ENCODE results near the gene RAET1L. TPM values are rescaled to one million over a fixed set of nuclear protein-coding genes. Genes with fewer than 3 reads are reported as not detected.
"Not testable (repeated sequence)": the region's sequence is repeated elsewhere in the genome, so short reads cannot be mapped to it uniquely, and the experiment has no call there.

The RAET1L gene
- polyA plus RNA-seq (ENCODE audit: insufficient read length in 3 of 3): not detected

- DNase-seq (ENCODE audit: low read depth in 3 of 3, low spot score in 2 of 3): no peak
Observed at GRCh38 chr6:150025201-150025917, at the start of gene RAET1L. Gene RAET1L, minus strand, starts transcription at chr6:150025532. Its CDS starts 61 bp downstream, at chr6:150025471.

DNA sequence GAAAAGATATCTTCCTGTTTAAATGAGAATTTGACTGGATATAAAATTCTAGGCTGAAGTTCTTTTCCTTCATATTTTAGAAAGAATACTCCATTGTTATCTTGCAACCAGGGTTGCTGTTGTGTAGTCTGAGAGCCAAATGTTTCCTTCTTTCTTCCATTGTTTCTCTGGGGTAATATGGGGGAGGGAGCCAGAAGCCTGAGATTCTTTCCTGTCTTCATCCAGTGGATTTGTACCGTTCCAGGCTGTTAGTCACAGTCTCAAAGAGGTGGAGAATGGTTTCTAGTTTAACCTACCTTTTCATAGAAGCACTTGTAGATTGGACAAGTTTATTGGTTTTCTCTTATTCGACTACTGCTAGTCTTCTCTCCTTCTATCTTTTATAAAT is 49.7 kb upstream of the RAET1L start:
- DNase-seq (ENCODE audit: low read depth in 3 of 3, low spot score in 2 of 3): no peak

- not testable (repeated sequence) for DNase-seq (ENCODE audit: low read depth in 3 of 3, low spot score in 2 of 3)
Observed at GRCh38 chr6:150074396-150075033, 49.2 kb upstream of the RAET1L start.

- DNase-seq (ENCODE audit: low read depth in 3 of 3, low spot score in 2 of 3): no peak
Observed at GRCh38 chr6:150072201-150072600, 46.9 kb upstream of the RAET1L start.

- no peak for DNase-seq (ENCODE audit: low read depth in 3 of 3, low spot score in 2 of 3)
Observed at GRCh38 chr6:150070236-150070818, 45.0 kb upstream of the RAET1L start.

DNA sequence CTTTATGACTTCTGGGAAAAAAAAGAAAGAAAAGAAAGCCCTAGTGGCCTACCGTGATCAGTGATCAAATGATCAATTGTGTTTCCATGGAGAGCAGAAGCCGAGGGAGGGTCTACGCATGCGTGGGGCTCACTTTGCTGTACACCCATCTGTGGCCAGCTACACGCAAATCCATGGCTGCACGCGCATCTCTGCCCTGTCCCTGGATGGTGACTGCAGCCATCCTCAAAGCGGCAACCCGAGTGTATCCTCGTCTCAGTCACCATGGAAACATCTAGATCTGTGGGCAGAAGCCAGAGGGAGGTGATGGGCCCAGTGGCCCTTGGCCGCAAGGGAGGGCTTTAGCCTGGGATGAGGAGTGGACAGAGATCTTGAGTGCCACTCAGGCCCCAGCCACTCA is 44.4 kb upstream of the RAET1L start:
- DNase-seq (ENCODE audit: low read depth in 3 of 3, low spot score in 2 of 3): no peak

DNA sequence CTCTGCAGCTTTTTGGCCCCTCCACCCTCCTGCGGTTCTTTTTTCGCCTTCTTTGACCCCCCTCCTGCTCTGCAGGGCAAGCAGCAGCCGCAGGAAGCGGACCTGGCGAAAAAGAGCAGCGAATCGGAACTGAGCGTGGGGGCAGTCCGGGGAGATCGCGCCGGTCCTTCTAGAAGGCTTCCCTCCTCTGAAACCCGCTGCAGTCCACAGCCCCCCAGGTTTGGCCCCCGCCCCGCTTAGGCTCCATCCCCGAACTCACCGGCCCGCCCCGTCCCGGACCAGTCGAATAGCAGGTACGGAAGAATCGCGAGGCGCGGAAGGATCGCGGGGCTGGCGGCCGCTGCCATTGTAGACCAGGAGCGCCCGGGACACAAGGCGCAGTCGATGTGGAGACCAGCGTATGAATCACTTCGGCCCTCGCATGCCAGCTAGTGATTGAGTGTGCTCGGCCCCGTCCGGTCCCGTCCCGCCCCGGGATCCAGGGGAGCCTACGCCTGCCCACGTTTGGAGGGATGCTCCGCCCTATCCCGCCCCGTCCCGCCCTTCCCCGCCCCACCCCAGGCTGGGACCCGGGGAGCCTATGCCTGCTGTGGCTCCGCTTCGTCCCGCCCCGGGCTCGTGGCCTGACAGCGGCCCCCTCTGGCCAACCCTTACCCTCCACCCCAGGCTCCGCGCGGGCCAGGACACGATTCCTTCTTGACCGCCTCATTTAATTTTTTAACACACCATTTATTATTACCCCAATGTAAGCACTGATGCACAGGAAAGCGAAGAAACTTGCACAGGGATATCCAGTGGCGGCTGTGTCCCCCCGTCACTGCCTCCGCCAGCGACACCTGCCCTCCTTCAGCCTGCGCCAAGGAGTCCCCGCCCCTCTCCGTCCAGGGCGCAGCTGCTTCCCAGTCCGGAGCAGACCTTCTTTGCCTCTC is 43.7 kb upstream of the RAET1L start, which contains the start of gene ULBP3:
Gene ULBP3, minus strand, starts transcription at position 402 of the 929 bp plus-strand sequence. Its CDS starts 55 bp downstream, at position 347.
- peak; percentile 67 to 77 (median 70) for DNase-seq (ENCODE audit: low read depth in 3 of 3, low spot score in 2 of 3)

DNA sequence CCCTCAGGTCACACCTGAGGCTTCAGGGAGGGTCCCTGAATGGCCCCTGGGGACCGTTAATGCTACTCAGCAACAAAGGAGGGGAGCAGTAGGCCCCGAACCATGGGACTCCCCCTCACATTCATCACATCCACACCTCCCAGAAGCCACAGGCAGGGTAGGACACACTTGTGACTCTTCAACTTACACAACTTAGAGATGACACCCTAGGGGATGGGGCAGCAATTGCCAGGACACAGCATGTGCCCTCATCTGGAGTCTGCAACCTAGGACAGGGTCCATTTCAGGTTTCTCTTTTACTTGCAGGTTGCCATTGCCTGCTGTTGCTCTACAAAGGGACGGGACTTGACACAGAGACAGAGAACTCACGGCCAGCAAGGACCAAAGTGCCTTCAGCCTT is 42.8 kb upstream of the RAET1L start:
- DNase-seq (ENCODE audit: low read depth in 3 of 3, low spot score in 2 of 3): no peak

DNA sequence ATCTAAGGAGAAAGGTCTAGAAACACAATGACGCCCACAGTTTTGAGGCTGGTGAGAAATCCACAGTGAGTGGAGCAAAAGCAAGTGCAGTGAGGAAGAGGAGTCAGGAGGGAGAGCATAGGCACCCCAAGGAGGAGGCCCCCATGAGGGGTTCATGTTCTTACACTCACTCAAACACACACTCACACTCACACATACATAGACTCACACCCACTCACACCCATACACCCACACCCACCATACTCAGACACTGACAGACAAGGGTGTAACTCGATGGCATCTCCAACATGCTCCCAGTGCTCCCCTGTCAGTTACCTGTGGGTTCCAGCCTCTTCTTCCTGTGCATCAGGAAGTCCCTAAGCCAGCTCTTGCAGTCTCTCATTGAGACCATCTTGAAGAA is 39.8 kb upstream of the RAET1L start:
- no peak for DNase-seq (ENCODE audit: low read depth in 3 of 3, low spot score in 2 of 3)

- DNase-seq (ENCODE audit: low read depth in 3 of 3, low spot score in 2 of 3): no peak
Observed at GRCh38 chr6:150063640-150064039, 38.3 kb upstream of the RAET1L start.

DNA sequence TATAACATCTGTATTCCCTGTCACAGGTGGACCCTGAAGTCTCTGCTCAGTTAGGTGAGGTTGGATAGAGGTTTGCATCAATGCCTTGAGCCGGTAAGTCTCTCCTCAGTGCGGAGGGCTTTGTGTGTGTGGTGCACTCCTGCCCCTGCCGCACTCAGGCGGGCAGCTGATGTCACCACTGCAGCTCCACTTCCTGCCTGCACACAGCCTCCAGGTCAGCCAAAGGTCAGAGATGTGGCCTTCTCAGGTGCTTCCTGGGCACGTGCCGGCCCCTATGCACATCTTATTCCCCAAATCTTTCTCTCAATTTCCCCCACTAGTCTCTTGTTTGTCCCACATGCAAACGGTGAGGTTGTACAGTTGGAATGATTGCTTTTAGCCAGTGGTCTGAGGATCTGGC is 34.6 kb upstream of the RAET1L start:
- not testable (repeated sequence) for DNase-seq (ENCODE audit: low read depth in 3 of 3, low spot score in 2 of 3)

GRCh38 chr6:150058986-150059385 is 33.7 kb upstream of the RAET1L start:
- no peak for DNase-seq (ENCODE audit: low read depth in 3 of 3, low spot score in 2 of 3)

DNA sequence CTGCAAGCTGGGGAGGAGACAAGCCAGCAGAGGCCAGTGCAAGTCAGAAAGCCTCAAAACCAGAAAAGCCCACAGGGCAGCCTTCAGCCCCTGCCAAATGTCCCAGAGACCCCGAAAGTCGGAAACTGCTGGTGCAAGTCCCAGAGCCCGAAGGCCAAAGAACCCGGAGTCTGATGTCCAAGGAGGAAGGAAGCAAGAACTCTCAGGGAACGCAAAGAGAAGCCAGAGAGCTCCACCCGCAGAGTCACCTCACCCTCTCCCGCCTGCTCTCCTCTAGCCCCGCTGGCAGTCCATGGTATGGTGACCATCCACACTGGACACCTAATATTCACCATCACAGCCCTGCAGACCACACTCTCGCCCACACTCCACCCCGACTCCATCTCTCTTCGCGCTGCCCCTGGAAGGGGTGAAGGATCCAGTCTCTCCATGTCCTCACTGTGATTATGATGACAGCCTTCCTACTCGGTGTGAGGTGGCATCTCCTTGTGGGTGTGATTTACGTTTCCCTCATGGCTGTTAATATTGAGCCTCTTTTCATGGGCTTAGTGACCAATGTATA is 33.0 kb upstream of the RAET1L start:
- no peak for DNase-seq (ENCODE audit: low read depth in 3 of 3, low spot score in 2 of 3)

DNA sequence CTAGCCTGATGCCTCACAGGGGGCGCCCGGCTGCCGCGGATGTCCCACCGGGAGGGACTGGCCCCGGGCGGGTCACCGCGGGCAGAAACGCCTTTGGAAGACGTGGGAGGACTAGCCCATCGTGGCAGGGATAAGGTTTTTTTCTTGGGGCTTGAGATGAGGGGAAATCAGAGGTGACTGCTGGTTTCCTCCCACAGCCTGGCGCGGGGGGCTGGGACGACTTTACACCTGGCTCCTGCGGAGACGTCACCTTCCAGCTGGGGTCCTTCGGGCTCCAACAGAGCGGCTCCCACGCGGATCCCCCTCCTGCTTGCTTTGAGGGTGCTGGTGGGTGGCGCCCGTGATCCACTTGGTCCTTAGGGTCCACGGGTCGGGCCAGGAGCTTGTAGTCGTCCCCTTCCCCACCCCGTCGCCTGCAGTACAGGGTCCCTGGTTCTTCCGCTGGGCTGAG is 32.2 kb upstream of the RAET1L start:
- DNase-seq (ENCODE audit: low read depth in 3 of 3, low spot score in 2 of 3): no peak

- DNase-seq (ENCODE audit: low read depth in 3 of 3, low spot score in 2 of 3): no peak
Observed at GRCh38 chr6:150056916-150057315, 31.6 kb upstream of the RAET1L start.

DNA sequence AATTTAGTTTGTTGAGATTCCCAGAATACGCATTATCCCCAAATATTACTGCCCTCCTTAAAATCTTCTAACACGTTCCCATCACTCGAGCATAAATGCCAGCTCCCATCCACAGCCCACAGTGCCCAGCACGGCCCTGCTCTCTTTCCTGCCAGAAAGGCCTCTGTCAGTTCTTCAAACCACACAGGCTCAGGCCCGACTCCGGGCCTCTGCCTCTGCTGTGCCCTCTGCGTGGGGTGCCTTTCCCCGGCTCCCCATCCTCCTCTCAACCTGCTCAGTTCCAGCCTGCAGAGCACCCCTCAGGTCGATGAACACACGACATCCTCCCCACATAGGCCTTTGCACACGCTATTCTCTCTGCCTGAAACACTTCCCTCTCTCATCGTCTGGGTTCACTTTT is 30.8 kb upstream of the RAET1L start:
- no peak for DNase-seq (ENCODE audit: low read depth in 3 of 3, low spot score in 2 of 3)

DNA sequence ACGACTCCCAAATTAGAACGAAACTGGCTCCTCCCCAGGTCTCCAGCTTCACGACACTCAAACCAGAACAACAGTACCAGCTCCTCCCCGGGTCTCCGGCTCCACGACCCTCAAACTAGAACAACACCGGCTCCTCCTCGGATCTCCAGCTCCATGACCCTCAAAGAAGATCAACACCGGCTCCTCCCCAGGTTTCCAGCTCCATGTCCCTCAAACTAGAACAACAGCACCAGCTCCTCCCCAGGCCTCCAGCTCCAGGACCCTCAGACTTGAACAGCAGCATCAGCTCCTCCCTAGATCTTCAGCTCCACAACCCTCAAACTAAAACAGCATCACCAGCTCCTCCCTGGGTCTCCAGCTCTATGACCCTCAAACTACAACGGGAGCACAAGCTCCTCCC is 29.8 kb upstream of the RAET1L start:
- no peak for DNase-seq (ENCODE audit: low read depth in 3 of 3, low spot score in 2 of 3)

DNA sequence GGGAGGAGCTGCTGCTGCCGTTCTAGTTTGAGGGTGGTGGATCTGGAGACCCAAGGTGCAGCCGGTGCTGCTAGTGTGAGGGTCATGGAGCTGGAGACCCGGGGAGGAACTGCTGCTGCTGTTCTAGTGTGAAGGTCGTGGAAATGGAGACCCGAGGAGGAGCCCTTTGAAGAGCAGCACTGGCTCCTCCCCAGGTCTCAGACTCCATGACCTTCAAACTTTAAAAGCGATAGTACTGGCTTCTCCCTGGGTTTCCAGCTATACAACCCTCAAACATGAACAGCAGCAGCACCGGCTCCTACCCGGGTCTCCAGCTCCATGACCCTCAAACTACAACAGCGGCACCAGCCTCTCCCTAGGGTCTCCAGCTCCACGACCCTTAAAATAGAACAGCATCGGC is 28.1 kb upstream of the RAET1L start:
- DNase-seq (ENCODE audit: low read depth in 3 of 3, low spot score in 2 of 3): no peak

GRCh38 chr6:150050846-150051245 is 25.5 kb upstream of the RAET1L start:
- DNase-seq (ENCODE audit: low read depth in 3 of 3, low spot score in 2 of 3): no peak

DNA sequence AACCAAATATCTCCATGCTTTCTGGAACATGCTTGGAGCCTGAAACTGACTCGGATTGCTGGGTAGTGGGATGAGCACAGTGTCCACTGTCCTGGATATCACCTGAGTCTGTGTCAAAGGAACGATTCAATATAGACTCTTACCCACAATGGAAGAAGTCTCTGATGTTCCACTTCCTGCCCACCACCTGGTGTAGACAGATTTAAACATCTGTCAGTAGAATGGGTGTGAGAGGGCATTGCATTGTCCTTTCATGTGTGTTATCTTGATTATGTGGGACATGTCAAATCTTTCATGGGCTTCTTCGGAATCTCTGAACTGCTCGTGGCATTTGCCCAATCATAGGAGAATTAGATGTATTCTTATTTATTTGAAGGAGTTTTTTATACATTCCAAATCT is 22.8 kb upstream of the RAET1L start:
- DNase-seq (ENCODE audit: low read depth in 3 of 3, low spot score in 2 of 3): no peak

Measured in right renal cortex interstitium (tissue), 3 donors.